KBM-7 (cell line): ENCODE data around the gene PAM16.

ENCODE experiments used
- DNase-seq: peaks from one replicate; pipeline ENCODE4 v3.0.0-alpha.2; 2015
- in situ Hi-C: fragments of 300-500 bp; cut with MboI; formaldehyde crosslinking; loops from 2 replicates; pipeline ENCODE4 v1.14.3; 2020; ENCODE audit warnings: low sequenced_read_pairs, low pct_unique_long_range_greater_than_20kb, mixed read lengths

PAM16 gene

GRCh38 chr16:4385066-4385788 lies 34.1 kb upstream of the PAM16 start:
- in situ Hi-C loops, result no loop called here
- DNase-seq, result no peak

- in situ Hi-C loops, result no loop called here
- DNase-seq, result peak; percentile 53
Measured at GRCh38 chr16:4384509-4384942, 33.4 kb upstream of the PAM16 start.

- in situ Hi-C loops, result no loop called here
- DNase-seq, result no peak
Measured at GRCh38 chr16:4383591-4384444, 32.7 kb upstream of the PAM16 start.

GRCh38 chr16:4382795-4383357 lies 31.8 kb upstream of the PAM16 start:
- no peak for DNase-seq
- in situ Hi-C loops, result no loop called here

DNA sequence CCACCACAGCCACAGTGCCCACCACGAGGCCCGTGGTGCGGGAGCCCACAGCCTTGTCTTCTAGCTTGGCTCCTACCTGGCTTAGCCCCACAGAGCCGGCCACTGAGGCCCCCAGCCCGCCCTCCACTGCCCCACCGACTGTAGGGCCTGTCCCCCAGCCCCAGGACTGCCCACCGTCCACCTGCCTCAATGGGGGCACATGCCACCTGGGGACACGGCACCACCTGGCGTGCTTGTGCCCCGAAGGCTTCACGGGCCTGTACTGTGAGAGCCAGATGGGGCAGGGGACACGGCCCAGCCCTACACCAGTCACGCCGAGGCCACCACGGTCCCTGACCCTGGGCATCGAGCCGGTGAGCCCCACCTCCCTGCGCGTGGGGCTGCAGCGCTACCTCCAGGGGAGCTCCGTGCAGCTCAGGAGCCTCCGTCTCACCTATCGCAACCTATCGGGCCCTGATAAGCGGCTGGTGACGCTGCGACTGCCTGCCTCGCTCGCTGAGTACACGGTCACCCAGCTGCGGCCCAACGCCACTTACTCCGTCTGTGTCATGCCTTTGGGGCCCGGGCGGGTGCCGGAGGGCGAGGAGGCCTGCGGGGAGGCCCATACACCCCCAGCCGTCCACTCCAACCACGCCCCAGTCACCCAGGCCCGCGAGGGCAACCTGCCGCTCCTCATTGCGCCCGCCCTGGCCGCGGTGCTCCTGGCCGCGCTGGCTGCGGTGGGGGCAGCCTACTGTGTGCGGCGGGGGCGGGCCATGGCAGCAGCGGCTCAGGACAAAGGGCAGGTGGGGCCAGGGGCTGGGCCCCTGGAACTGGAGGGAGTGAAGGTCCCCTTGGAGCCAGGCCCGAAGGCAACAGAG lies 31.0 kb upstream of the PAM16 start:
- in situ Hi-C loops, result no loop called here
- no peak for DNase-seq

- in situ Hi-C loops, result no loop called here
Measured at GRCh38 chr16:4381072-4381934, 30.2 kb upstream of the PAM16 start.

GRCh38 chr16:4380119-4381063 lies 29.3 kb upstream of the PAM16 start:
- no peak for DNase-seq
- in situ Hi-C loops, result no loop called here

More at GRCh38 chr16:4381072-4381934, 30.2 kb upstream of the PAM16 start:
- DNase-seq, result no peak

DNA sequence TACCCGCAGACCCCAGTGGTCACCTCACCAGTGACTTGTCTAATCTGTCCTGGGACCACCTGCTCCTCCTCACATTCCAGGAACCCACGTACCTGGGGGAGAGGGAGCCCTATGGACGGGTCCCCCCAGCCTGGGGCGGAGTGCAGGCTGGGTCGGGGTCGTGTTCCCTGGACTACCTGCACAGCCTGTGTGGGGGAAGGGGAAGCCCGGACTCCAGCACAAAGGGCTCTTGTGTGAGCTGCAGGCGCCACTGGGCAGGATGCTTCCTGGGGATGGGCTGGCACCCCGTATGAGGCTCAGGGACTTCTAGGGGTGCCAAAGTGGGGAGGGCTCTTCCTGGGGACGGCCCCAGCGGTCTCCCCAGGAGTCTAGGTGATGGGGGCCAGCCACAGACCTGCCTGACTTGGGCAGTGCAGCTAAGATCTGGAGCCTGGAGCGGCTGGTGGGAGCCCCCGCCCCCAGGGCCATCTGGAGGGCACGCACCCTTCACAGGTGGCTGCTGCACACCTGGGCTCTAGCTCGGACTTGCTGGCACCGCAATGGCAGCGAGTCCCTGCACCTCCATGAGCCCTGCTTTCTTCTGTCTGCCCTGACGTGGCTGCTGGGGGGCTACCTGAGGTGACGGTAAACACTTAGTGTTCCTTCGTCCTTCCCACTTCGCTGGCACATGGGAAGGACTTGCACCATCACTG lies 28.0 kb upstream of the PAM16 start:
- in situ Hi-C loops, result no loop called here
- DNase-seq, result no peak

DNA sequence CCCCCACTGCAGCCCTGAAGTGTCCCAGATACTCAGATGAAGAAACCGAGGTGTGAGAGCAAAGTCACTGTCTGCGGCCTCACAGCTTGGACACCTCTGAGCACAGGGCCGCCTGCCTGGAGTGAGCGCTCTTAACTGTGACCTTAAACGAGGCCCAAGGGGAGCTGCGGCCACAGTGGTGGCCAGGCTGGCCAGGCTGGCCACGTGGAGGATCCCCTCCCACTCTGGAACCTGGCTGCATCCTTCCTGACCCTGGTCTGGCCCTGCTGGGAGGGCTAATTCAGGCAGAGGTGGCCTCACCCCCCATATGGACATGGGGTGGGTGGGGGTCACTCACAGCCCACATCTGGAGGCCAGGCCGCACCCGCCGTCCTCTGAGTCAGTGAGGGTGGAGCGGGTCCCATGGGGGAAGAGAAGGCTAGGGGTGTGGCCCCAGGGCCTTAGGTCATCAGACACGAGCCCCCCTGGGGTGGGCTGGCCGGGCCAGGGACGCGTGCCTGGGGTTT lies 27.1 kb upstream of the PAM16 start:
- in situ Hi-C loops, result no loop called here
- DNase-seq, result no peak

DNA sequence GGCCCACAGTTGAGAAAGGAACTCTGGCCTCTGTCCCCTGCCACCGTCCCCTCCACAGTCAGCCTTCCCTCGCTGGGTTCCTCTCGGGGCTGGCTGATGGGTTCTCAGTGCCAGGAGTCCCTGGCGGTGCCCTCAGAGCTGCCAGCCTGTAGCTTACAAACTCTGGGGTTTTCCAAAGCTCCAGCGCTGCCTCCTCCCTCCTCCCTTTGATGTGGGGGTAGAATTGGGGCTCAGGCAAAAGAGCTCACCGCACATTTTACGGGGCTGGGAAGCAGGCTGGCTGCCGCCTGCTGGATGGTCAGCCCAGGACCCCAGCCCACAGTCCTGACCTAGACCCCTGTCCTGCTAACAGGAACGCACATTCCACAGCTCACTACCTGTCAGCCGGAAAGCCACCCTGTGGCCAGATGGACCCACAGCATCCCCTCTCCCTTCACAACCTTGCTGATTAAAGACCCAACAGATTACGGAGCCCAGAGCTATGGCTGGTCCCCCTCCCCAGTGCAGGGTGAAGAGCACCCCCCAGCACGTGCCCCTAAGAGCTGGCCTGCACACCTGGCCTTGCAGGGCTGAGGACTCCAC lies 26.5 kb upstream of the PAM16 start:
- no peak for DNase-seq
- in situ Hi-C loops, result no loop called here

GRCh38 chr16:4376893-4377572 lies 25.9 kb upstream of the PAM16 start:
- in situ Hi-C loops, result no loop called here
- DNase-seq, result no peak

DNA sequence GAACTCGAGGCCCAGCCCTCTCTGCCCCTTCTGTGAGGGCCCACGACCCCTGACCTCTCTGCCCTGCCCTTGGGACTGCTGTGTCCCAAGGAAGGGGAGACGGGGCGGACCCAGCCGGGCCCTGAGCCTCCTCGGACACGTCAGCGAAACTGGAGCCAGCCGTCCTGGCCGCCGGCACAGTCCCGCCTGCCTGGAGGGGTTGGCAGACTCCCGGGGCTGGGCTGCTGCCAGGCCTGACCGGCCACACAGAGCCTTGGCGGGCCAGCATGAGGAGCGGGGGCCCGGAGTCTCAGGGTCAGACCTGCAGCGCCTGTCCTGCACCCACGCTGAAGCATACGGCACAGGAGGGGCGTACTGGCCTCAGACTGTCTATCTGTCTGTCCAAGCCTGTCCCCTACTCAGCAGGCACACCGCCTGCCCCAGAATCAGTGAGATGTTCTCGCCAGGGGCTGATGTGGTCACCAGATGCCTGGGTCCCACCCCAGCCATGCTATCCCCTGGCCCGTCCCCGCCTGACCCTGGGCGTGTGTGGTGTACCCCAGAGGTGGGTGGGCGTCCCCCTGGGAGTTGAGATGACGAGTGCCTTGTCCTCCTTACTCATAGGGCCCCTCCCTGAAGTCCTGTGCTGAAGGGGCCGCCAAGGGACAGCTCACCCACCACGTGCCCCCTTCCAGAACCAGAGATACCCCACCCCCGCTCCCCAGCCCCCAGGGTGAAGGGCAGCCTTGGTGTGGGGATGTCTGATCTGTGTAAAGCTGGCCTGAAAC lies 25.2 kb upstream of the PAM16 start:
- in situ Hi-C loops, result no loop called here

DNA sequence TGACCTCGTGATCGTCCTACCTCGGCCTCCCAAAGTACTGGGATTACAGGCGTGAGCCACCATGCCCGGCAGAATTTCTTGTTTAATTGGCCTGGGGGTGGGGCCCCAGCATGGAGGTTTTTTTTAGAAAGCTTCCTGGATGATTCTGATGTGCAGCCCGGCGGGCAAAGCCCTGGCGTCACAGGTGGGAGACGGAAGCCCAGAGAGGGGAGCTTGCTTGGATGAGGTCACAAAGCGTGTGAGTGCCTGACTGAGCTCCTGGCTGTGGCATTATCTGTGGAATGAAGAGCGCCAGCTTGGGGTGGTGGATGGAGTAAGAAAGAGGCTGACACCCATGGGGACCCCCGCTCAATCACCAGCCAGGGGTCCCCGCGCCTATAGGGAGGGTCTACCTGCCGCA lies 24.6 kb upstream of the PAM16 start:
- DNase-seq, result no peak
- in situ Hi-C loops, result no loop called here

More for the DNA sequence above, 25.2 kb upstream of the PAM16 start:
- no peak for DNase-seq

GRCh38 chr16:4373909-4374742 lies 23.0 kb upstream of the PAM16 start:
- no peak for DNase-seq
- in situ Hi-C loops, result no loop called here
